Astrocyte (in vitro differentiated cells and primary cell): Measurements from ENCODE around the gene SPDYE6.

Source experiments
- CTCF ChIP-seq: IDR thresholded peaks from 2 replicates; pipeline ENCODE4 v1.5.1; 2011; ENCODE audit warnings: low read depth, mild to moderate bottlenecking, inconsistent platforms, low read length, moderate library complexity; ENCODE audit not compliant: insufficient read depth
- EZH2 ChIP-seq: IDR thresholded peaks from 2 replicates; pipeline ENCODE4 v1.6.1; 2012; ENCODE audit warnings: mild to moderate bottlenecking, low read length, inconsistent platforms; ENCODE audit not compliant: insufficient read depth

- no peak for TF ChIP-seq CTCF
- no peak for TF ChIP-seq EZH2
Observed at GRCh38 chr7:102296514-102296913, 59.7 kb downstream of the SPDYE6 start.
